GM20431 (cell line): Measurements from ENCODE around the gene ATP10A.

Source experiments
- in situ Hi-C: fragments of 300-500 bp; cut with MseI, MboI; formaldehyde crosslinking; loops from one replicate; pipeline ENCODE4 v1.15.0; 2020; ENCODE audit warnings: low sequenced_read_pairs; ENCODE audit not compliant: unreplicated experiment

Gene ATP10A

GRCh38 chr15:25863111-25863967 is at the start of gene ATP10A:
TSS of gene ATP10A (minus strand) at chr15:25863327. CDS start at chr15:25863096, 231 bp downstream.
- in situ Hi-C loops = no loop called here

- in situ Hi-C loops = no loop called here
These were observed 48.9 kb upstream of the ATP10A start for GRCh38 chr15:25912035-25912434.

GRCh38 chr15:25910832-25911231 is 47.7 kb upstream of the ATP10A start:
- in situ Hi-C loops = no loop called here

GRCh38 chr15:25909806-25910205 is 46.7 kb upstream of the ATP10A start:
- in situ Hi-C loops = no loop called here

GRCh38 chr15:25909325-25909724 is 46.2 kb upstream of the ATP10A start:
- in situ Hi-C loops = no loop called here

GRCh38 chr15:25905140-25905539 is 42.0 kb upstream of the ATP10A start:
- in situ Hi-C loops = no loop called here

- in situ Hi-C loops = no loop called here
These were observed 40.0 kb upstream of the ATP10A start for GRCh38 chr15:25903024-25903581.

- in situ Hi-C loops = no loop called here
These were observed 38.9 kb upstream of the ATP10A start for GRCh38 chr15:25901811-25902605.

- in situ Hi-C loops = no loop called here
These were observed 37.8 kb upstream of the ATP10A start for GRCh38 chr15:25900901-25901300.

GRCh38 chr15:25900431-25900830 is 37.3 kb upstream of the ATP10A start:
- in situ Hi-C loops = no loop called here

GRCh38 chr15:25899870-25900269 is 36.7 kb upstream of the ATP10A start:
- in situ Hi-C loops = no loop called here

GRCh38 chr15:25897658-25898057 is 34.5 kb upstream of the ATP10A start:
- in situ Hi-C loops = no loop called here

GRCh38 chr15:25894371-25894902 is 31.3 kb upstream of the ATP10A start:
- in situ Hi-C loops = no loop called here

- in situ Hi-C loops = no loop called here
These were observed 30.5 kb upstream of the ATP10A start for GRCh38 chr15:25893596-25893995.

- in situ Hi-C loops = no loop called here
These were observed 29.0 kb upstream of the ATP10A start for GRCh38 chr15:25892126-25892525.

GRCh38 chr15:25891081-25891480 is 28.0 kb upstream of the ATP10A start:
- in situ Hi-C loops = no loop called here

GRCh38 chr15:25890529-25890928 is 27.4 kb upstream of the ATP10A start:
- in situ Hi-C loops = no loop called here

GRCh38 chr15:25887870-25888269 is 24.7 kb upstream of the ATP10A start:
- in situ Hi-C loops = no loop called here

- in situ Hi-C loops = no loop called here
These were observed 23.5 kb upstream of the ATP10A start for GRCh38 chr15:25886498-25887140.

GRCh38 chr15:25884370-25884769 is 21.2 kb upstream of the ATP10A start:
- in situ Hi-C loops = no loop called here
